Parathyroid adenoma (tissue), 2 donors: Measurements from ENCODE around the gene PPP4R3B.
"Not testable (repeated sequence)": the region's sequence is repeated elsewhere in the genome, so short reads cannot be mapped to it uniquely, and the experiment has no call there.

Experiments used
- H2AFZ ChIP-seq: fragments of 300-600 bp; sonication (generic); one replicate; pipeline ENCODE4 v1.7.0; 2017; ENCODE audit warnings: antibody characterized with exemption, mild to moderate bottlenecking
- H3K27ac ChIP-seq: fragments of 300-600 bp; sonication (generic); one replicate; pipeline ENCODE4 v1.7.0; 2017
- H3K27me3 ChIP-seq: fragments of 300-600 bp; sonication (generic); one replicate; pipeline ENCODE4 v1.7.0; 2017; ENCODE audit warnings: low read length; ENCODE audit not compliant: control insufficient read depth, insufficient read depth
- H3K36me3 ChIP-seq: fragments of 300-600 bp; sonication (generic); one replicate; pipeline ENCODE4 v1.7.0; 2017; ENCODE audit warnings: low read length; ENCODE audit not compliant: control insufficient read depth, insufficient read depth
- H3K4me1 ChIP-seq: fragments of 300-600 bp; sonication (generic); one replicate; pipeline ENCODE4 v1.7.0; 2017; ENCODE audit warnings: control low read depth
- H3K4me2 ChIP-seq: fragments of 300-600 bp; sonication (generic); one replicate; pipeline ENCODE4 v1.7.0; 2017; ENCODE audit warnings: low read length
- H3K4me3 ChIP-seq: fragments of 300-600 bp; sonication (generic); one replicate; pipeline ENCODE4 v1.7.0; 2017; ENCODE audit warnings: low read depth, low read length
- H3K79me2 ChIP-seq: fragments of 300-600 bp; sonication (generic); one replicate; pipeline ENCODE4 v1.7.0; 2017; ENCODE audit warnings: control low read depth
- H3K9ac ChIP-seq: fragments of 300-600 bp; sonication (generic); one replicate; pipeline ENCODE4 v1.7.0; 2017; ENCODE audit warnings: mild to moderate bottlenecking
- H3K9me3 ChIP-seq: fragments of 300-600 bp; sonication (generic); one replicate; pipeline ENCODE4 v1.7.0; 2017; ENCODE audit warnings: low read length; ENCODE audit not compliant: control insufficient read depth
- TF ChIP-seq, protein P1 (sequence below): fragments of 300-600 bp; sonication (generic); IDR thresholded peaks from one replicate; pipeline ENCODE4 v1.7.0; 2017; ENCODE audit warnings: antibody characterized with exemption, mild to moderate bottlenecking
- donor health status: primary hyperparathyroidism.

Gene PPP4R3B

DNA sequence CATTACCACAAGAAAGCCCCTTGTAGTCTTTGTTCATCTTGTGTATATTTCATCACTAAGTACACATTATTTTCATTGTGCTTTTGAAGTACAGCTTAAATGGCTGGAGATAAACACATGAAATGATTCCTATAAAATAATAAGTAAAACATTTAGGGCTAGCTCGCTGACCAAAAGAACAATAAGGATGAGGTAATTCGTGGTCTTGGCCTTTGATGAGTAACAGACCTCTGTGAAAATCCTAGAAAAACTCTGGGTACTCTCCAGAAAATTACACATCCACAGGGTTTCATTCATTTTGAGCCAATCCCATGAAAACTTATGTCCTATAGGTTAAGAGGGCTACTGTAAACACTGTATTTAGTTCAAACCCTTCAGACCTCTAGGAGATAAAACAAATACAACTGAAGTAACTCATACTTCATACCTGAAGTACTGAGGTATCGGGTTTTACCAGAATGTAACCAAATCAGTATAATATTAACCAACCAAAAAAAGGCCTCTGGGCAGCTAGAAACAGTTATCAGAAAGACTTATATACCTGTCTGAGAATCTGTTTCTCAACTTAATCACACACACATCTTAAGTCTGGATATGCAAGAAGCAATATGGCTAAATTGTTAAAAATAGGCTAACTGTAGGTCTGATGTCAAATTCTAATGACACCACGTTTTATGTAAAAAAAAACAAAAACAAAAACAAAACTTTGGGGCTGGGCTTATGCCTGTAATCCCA lies 66.9 kb downstream of the PPP4R3B start:
- H3K4me1 ChIP-seq = no peaks in the 10 kb centered on the region
- no peaks in the 10 kb centered on the region for H3K27me3 ChIP-seq
- H3K9ac ChIP-seq = no peak overlapping the region
- no peaks in the 10 kb centered on the region for H3K9me3 ChIP-seq
- TF ChIP-seq, protein P1, sequence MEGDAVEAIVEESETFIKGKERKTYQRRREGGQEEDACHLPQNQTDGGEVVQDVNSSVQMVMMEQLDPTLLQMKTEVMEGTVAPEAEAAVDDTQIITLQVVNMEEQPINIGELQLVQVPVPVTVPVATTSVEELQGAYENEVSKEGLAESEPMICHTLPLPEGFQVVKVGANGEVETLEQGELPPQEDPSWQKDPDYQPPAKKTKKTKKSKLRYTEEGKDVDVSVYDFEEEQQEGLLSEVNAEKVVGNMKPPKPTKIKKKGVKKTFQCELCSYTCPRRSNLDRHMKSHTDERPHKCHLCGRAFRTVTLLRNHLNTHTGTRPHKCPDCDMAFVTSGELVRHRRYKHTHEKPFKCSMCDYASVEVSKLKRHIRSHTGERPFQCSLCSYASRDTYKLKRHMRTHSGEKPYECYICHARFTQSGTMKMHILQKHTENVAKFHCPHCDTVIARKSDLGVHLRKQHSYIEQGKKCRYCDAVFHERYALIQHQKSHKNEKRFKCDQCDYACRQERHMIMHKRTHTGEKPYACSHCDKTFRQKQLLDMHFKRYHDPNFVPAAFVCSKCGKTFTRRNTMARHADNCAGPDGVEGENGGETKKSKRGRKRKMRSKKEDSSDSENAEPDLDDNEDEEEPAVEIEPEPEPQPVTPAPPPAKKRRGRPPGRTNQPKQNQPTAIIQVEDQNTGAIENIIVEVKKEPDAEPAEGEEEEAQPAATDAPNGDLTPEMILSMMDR = no peak
- H2AFZ ChIP-seq = no peak overlapping the region
- H3K4me3 ChIP-seq = no peak overlapping the region
- no peak overlapping the region for H3K4me2 ChIP-seq
- no peak overlapping the region for H3K27ac ChIP-seq
- no peaks in the 10 kb centered on the region for H3K36me3 ChIP-seq
- H3K79me2 ChIP-seq = peaks cover 2% of the 10 kb centered on the region

DNA sequence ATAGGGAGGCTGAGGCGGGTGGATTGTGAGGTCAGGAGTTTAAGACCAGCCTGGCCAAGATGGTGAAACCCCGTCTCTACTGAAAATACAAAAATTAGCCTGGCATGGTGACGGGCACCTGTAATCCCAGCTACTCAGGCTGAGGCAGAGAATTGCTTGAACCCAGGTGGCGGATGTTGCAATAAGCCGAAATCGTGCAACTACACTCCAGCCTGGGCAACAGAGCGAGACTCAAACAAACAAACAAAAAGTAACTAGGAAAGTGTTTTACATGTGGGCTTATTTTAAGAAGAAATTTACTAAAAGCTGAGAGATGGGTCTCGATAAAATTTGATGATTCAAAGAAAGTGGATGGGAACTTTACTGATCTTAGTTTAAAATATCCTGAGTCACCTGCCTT lies 69.7 kb downstream of the PPP4R3B start:
- not testable (repeated sequence) for H3K4me3 ChIP-seq, H3K9ac ChIP-seq, H3K4me2 ChIP-seq, H3K27ac ChIP-seq, H3K9me3 ChIP-seq, H3K79me2 ChIP-seq, H3K27me3 ChIP-seq, H3K36me3 ChIP-seq, H2AFZ ChIP-seq, H3K4me1 ChIP-seq

DNA sequence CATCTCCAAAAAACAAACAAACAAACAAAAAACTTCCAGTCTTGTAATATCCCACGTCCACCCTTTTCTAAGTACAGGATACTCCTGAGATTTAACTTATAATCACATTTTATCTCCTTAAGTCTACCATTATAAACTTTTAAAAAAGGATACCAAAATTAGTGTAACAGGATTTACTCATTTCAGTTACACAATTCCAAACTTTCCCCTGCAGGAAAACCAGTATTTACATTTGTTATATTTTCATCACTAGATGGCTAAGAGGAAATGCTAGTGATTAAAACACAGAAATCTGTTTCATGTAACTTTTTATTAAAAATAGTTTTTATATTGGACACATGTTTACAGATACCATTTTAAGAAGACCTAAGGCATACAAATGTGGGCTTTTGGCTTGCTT lies 70.4 kb downstream of the PPP4R3B start:
- no peak overlapping the region for H2AFZ ChIP-seq
- H3K27ac ChIP-seq = no peak overlapping the region
- no peak overlapping the region for H3K4me2 ChIP-seq
- no peaks in the 10 kb centered on the region for H3K36me3 ChIP-seq
- H3K27me3 ChIP-seq = no peaks in the 10 kb centered on the region
- H3K4me3 ChIP-seq = no peak overlapping the region
- H3K9ac ChIP-seq = no peak overlapping the region
- H3K79me2 ChIP-seq = no peaks in the 10 kb centered on the region
- TF ChIP-seq, protein P1 = no peak
- H3K4me1 ChIP-seq = no peaks in the 10 kb centered on the region
- H3K9me3 ChIP-seq = no peaks in the 10 kb centered on the region

DNA sequence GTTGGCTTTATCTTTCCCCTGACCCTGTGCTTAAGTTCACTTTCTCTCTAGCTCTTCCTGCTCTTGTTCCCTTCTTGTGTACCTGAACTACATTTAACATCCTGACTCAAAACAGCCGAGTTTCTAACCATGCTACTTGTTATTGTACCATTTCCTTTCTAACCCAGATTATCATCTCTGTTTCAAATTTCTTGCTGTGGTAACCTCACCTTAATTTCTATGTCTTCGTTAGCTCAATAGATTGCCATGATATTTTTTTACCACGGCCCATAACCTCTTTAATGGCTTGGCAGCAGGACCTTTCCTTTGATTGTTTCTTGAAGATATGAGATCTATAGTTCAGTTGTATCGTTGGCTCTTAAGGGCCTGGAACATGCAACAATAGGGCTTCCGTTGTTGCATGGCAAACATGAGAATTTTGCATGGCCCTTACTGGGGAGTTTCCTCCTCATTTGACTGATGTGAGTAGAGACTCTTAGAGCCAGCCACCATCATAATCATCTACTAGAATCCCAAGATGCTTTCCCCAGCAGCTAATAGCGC lies 86.8 kb downstream of the PPP4R3B start:
- H2AFZ ChIP-seq = no peak overlapping the region
- H3K4me3 ChIP-seq = no peak overlapping the region
- no peak overlapping the region for H3K4me2 ChIP-seq
- H3K9ac ChIP-seq = no peak overlapping the region
- no peak overlapping the region for H3K27ac ChIP-seq
- no peaks in the 10 kb centered on the region for H3K27me3 ChIP-seq
- H3K36me3 ChIP-seq = no peaks in the 10 kb centered on the region
- TF ChIP-seq, protein P1 = no peak
- no peaks in the 10 kb centered on the region for H3K79me2 ChIP-seq
- H3K9me3 ChIP-seq = no peaks in the 10 kb centered on the region
- H3K4me1 ChIP-seq = no peaks in the 10 kb centered on the region

DNA sequence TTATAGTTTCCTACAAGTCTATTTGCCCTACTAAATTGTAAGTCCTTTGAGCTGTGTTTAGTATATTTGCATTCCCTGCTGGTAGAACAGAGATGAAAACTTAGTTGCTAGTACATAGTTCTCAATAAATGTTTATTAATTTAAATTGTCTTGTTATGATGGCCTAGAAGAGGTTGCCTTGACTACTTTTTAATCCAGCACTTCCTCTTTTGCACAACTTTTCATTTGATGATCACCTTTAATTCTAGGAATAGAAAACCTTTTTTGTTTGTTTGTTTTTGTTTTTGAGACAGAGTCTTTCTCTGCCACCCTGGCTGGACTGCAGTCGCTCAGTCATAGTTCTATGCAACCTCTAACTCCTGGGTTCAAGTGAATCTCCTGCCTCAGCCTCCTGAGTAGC lies 91.2 kb downstream of the PPP4R3B start:
- Histone ChIP-seq H3K4me2 (no peak overlapping the region), H3K27ac (no peak overlapping the region), H3K79me2 (no peaks in the 10 kb centered on the region), H3K27me3 (no peaks in the 10 kb centered on the region), H3K9me3 (no peaks in the 10 kb centered on the region), H2AFZ (no peak overlapping the region), H3K36me3 (no peaks in the 10 kb centered on the region), H3K4me3 (no peak overlapping the region), H3K9ac (no peak overlapping the region), H3K4me1 (no peaks in the 10 kb centered on the region)
- TF ChIP-seq, protein P1 = no peak
